Stimulated activated CD4-positive, alpha-beta T cell treated with anti-CD3 and anti-CD28 coated beads, Interleukin-2, amount 100 ng/mL, for 24 hours (primary cell): Measurements from ENCODE around the gene SRRM3.
"Not testable (repeated sequence)": the region's sequence is repeated elsewhere in the genome, so short reads cannot be mapped to it uniquely, and the experiment has no call there.

Experiments used
- DNase-seq, 2 donors: peaks; one replicate each; pipeline ENCODE4 v3.0.0-alpha.2; 2020

The SRRM3 gene

DNA sequence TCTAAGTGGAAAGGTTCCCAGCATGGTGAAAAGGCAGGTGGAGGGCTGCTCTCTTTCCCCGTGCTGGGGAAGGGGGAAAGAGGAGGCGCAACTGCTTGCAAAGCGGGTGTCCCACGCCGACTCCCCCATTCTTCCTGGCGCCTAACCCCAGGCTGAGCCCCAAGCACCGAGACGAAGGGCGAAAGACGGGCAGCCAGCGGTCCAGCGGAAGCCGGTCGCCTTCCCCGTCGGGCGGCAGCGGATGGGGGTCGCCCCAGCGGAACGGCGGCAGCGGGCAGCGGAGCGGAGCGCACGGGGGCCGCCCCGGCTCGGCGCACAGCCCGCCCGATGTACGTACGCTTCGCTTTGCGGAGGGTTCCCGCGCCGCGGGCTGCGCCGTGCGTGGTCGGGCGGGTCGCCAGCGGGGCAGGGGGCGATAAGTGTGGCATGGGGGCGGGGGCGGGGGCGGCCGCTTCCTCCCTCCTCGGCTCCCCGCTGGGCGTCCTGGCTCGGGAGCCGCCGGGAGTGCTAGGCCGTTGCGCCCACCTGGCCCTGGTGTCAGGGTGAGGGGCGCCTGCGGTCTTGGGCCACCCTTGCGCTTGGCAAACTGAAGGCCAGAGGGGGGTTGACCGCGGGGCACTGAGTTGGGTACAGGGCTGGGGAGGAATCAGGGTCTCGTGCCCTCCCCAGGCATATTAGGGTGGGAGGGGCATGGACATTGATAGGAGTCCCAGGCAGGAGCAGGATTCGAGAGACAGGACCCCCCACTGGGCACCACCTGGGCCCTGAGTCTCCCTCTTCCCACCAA is 65.6 kb downstream of the SRRM3 start:
- DNase-seq: no peak

DNA sequence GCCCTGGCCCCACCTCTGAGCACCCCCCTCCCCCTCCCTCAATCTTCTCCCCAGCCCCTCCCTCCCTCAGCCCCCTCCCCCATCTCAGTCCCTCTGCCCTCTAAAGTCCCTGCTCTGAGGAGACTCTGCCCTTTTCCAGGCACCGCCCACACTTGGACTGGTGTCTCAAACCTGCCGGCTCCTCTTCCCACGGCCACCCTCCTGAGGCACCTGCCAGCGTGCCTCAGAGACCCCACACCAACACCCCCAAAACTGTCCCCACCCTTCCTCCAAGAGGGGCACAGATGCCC is 66.1 kb downstream of the SRRM3 start:
- no peak for DNase-seq

DNA sequence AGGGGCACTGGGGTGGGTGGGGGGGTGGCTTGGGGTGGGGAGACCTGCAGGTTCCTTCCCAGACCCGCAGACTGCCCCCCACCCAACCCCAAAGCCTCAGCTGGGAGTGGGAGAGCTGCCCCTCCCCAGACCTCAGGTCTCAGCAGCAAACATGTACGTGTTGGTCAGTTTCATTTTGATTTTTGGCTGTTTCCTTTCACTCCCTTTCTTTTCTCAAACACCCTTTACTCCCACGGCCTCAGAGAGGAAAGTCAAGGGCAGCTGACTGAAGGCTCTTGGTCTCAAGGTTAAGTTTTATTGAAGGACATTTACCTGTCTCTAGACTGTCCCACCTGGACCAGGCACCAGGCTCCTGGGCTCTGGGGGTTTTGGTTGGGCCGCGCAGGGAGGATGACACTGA is 66.7 kb downstream of the SRRM3 start:
- DNase-seq: no peak

DNA sequence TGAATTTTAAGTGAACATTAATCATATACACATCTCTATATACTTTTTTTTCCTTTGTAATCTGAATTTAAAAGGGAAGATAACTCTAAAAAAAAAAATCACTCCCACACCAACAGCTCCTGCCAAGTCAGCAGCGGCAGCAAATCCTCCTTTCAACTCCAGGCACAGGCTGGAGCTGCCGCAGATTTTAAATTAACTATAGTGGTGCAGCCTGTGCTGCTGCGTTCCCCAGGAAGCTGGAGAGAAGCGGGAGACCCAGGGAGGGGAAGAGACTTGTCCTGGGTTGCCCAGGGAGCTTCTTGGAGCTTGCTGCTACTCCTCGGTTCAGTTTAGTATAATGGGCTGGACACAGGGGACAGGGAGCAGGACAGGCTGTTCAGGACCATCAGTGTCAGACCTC is 68.2 kb downstream of the SRRM3 start:
- no peak for DNase-seq

DNA sequence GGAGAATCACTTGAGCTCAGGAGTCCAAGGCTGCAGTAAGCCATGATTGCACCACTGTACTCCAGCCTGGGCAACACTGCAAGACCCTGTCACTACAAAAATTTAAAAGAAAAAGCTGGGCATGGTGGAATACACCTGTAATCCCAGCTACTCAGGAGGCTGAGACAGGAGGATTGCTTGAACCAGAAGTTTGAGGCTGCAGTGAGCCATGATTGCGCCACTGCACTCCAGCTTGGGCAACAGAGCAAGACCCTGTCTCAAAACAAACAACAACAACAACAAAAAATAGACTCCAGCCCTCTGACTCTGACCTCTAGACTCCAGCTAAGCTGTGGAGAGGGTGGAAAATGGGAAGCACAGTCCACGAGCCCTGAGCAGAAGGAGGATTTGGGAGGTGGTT is 69.7 kb downstream of the SRRM3 start:
- DNase-seq: not testable (repeated sequence)

DNA sequence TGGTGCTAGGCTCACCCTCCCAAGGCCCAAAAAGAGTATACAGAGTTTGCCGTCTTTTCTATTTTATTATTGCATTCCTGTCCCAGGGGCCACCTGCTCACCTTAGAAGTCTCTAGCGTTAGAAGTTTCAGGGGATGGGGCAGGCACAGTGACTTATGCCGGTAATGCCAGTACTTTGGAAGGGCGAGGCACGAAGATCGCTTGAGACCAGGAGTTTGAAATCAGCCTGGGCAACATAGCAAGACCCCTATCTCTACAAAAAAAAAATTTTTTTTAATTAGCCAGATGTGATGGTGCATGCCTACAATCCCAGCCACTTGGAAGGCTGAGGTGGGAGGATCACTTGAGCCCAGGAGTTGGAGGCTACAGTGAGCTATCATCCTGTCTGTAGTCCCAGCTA is 70.4 kb downstream of the SRRM3 start:
- no peak for DNase-seq

DNA sequence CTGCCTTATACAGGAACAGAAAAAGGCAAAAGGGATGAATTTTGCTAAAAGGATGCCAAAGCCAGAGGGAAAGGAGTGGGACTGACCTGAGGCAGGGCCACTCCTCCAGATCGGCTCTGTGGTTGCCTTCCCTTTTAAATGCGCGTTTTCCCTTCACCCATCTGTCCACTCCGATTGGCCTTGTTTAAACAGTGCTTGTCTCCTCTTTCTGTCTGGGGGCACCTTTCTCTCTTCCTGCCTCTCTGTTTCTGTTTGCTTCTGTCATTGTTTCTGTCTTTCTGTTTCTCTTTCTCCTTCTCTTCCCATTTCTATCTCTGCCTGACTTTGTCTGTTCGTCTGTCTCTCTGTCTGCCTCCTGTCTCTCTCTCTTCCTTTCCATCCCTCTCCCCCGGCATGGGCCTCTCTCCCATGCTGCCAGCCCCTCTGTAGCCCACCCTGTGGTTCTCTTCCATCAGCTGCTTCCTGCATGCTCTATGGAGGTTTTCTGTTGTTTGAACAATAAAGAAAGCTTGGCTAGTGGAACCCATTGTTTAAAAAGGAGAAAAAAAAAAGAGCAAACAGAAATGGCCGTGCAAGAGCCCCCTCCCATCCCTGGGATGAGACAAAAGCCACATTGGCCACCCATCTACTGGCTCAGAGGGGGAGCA is 71.3 kb downstream of the SRRM3 start:
- DNase-seq: no peak

DNA sequence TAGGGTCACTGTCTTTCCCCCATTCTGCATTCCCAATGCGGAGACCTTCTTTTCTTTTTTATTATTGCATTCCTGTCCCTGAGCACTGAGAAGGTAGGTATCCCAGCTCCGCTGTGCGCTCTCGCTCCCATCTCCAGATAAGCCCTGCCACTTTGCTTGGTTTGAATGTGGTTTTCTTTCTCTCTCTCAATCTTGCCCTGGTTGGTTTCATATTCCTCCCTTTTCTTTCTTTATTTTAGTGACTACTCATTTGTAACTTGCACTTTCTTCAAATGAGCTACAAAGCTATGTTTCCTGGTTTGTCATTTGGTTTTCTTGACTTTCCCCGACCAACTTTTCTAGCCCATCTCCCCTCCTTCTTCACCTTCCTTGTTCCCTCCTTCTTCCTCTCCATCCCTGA is 71.8 kb downstream of the SRRM3 start:
- DNase-seq: no peak

DNA sequence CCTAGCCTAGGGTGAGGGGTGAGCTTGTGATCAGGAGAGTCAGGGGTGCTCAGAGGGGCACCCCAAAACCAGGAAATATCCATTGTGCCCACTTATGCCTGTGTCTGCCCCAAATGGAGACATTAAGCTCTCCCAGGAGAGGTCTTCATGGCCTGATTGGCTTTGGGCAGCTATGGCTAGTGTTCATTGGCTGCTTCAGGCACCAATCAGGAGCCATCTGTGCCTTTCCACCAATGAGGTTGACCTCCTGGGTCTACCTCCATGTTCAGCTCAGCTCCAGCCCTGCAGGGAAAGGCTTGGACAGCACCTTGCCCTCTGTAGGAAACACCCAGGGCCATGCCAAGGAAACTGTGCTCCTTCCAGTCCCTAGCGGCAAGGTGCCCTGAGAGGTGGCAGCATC is 76.8 kb downstream of the SRRM3 start:
- no peak for DNase-seq

DNA sequence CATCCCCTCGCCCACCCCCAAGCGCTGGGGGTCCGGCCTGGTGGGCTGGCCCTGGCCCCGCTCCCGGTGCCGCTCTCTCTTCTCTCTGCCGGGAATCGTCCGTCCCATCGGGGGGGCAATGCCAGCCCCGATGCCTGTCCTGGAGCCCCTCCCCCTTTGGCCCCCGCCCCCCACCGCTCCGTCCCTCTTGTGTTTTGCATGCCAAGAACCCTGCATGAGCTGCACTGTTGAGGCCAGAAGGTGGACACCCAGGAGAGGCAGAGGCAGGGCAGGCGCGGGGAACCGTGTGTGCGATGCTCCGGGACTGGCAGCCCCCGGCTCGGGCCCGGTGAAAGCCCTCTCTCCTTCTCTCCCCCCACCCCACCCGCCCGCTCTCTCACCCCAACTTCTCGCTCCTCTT is 78.7 kb downstream of the SRRM3 start:
- DNase-seq: no peak

DNA sequence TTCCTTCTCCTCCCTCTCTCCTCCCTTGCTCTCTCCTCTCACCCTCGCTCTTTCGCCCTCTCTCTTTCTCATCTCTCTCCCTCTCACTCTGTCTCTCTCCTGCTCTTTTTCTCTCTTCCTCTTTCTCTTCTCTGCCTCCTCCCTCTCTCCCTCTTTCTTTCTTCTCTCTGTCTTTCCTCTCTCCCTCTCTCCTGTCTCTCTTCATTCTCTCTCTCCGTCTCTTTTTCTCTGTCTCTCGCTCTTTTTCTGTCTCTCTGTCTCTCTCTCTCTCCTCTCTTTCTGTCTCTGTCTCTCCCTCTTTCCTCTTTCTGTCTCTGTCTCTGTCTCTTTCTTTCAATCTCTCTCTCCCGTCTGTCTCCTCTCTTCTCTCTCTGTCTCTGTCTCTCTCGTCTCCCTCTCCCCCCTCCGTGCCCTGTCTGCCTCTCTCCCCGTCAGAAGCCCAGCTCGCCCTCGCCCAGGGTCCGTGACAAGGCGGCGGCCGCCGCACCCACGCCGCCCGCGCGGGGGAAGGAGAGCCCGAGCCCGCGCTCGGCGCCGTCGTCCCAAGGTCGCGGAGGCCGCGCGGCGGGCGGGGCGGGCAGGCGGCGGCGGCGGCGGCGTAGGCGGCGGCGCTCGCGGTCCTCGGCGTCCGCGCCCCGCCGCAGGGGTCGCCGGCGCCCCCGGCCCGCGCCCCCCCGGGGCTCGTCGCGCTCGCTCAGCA is 79.5 kb downstream of the SRRM3 start:
- DNase-seq: peak in 1 of 2 donors; percentile 24

DNA sequence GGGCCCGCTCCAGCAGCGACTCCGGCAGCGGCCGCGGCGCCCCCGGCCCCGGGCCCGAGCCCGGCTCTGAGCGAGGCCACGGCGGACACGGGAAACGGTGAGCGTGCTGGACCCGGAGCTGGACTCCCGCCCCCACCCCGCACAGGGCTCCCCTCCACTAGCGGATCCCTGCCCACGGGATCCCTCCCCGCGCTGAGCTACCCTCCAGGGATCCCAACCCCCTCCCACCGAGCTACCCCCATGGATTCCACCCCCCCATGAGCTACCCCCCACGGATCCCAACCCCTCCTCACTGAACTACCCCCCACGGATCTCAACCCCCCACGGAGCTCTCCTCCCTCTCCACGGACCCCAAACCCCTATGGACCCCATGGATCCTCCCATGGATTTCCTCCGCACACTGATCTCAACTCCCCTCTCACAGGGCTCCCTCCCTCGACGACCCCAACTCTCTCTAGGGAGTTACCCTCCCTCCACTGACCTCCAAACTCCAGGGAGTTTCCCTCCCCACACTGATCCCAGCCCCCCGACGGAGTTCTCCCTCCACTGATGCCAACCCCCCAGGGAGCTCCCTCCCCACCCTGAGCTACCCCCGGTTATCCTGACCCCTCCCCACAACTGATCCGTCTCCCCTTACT is 80.1 kb downstream of the SRRM3 start:
- no peak for DNase-seq

DNA sequence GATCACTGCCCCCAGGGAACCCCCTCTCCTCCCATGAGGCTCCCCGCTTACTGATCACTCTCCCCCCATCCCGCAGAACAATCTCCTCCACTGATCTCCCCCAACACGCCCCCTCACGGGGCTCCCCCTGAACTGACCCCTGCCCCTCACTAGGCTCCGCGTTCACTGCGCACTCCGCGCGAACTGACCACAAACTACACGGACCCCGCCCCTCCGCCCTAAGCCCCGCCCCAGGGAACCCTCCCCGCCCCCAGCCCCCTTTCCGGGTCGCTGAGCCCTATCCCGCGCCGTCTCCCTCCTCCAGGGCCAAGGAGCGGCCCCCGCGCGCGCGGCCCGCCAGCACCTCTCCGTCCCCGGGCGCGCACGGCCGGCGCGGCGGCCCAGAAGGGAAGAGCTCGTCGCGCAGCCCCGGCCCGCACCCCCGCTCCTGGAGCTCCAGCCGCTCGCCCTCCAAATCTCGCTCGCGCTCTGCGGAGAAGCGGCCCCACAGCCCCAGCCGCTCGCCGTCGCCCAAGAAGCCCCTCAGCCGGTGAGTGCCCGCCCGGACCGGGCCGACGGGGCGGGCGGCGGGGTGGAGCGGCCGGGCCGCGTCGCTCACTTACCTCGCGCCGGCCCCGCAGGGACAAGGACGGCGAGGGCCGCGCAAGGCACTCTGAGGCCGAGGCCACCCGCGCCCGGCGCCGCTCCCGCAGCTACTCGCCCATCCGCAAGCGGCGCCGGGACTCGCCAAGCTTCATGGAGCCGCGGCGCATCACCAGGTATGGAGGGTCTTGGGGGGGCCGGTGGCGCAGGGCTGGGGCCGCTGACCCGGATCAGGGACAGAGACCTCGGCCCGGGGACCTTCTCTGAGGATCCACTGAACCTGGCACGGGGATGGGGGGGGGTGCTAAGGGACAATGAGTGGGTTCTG is 80.9 kb downstream of the SRRM3 start:
- DNase-seq: peak in 1 of 2 donors; percentile 23

DNA sequence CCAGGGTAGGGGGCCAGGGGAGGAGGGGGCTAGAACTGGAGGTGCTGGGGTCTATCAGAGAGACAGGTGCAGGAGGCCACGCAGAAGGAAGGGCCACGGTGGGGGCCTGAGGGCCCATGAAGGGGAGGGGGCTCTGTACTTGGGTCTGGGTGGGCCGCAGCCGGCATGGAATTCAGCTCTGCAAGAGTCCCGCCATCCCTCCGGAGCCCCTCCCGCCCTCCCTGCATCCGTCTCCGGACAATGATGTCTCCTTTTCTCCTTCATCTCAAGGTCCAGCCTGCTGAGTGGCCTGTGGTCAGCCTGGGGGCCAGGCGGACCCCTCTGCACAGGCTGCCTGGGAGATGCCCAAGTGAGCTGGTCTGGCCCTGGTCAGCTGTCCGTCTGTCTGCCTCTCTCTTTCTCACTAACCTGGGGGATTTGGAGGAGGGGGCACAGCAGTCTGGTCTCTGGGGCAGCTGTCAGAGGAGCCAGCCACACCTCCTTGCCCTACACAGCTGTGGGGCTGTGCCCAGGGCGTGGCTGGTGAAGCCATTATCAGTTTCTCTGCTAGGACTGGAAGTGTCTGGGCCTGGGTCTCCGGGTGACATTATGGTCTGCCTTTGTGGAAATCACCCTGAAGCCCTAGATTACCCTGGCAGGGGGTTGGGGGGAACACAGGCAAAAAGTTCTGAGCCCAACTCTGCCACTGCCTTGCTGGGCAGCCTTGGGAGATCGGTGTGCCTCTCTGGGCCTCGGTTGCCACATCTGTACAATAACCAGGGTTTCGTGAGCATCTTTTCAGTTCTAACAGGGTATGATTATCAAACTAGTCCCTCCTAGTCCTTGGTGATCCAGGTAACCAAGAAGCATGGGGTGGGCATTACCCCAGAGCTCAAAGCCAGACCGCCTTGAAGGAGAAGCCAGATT is 81.8 kb downstream of the SRRM3 start:
- DNase-seq: no peak

DNA sequence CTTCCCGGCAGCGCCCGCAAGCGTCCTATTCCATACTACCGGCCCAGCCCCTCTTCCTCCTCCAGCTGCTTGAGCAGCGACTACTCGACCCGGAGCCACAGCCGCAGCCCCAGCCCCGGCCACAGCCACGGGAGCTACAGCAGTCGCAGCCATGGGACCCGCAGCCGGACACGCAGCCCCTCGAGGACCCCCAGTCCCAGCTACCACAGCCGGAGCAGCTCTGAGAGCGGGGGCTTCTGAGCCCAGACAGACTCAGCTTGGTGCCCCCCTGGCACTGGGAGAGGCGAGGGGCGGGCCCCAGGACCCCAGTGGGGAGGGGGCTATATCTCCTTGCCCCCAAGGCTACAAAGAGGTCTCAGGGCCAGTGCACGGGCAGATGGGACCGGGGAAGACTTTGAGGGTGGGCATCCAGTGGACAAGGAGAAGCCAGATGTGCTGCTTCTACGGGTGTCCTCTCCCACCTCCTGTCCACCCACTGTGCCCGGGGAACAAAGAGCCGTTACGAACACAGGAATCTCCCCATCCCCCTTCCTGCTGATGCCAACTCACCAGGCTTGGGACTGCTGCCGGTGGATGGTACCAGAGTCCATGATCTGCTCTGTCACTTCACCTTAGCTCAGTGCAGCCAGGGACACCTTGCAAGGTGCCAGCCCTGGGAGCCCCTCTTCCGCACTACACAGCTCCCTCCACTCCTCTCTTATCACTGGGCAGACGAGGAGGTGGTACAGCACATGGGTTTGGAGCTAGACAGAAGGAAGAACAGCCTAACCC is 84.1 kb downstream of the SRRM3 start:
- no peak for DNase-seq

DNA sequence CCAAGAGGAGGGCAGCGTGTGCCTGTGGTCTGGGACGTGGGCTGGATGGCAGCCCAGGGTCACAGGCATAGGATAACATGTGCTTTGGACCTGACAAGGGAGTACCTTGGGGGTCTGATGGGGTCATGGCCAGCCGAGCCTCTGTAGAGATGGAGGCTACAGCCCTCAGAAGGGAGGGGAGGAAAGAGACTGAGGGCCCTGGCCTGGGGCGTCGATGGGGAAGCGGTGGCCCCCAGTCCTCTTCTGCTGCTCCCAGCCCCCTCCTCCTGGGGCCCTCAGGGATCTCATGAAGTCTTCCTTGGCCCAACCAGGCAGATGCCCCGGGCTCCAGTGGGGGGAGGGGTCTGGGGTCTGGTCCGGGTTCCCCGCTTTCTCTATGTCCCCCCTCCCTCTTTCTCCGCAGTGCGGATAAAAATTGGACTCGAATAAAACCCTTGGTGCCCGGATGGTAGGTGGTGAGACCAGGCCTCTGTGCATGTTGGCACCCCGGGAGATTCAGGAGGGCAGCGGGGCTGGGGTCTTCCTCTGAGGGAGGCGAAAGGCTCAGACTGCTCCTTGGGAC is 85.2 kb downstream of the SRRM3 start:
- no peak for DNase-seq

DNA sequence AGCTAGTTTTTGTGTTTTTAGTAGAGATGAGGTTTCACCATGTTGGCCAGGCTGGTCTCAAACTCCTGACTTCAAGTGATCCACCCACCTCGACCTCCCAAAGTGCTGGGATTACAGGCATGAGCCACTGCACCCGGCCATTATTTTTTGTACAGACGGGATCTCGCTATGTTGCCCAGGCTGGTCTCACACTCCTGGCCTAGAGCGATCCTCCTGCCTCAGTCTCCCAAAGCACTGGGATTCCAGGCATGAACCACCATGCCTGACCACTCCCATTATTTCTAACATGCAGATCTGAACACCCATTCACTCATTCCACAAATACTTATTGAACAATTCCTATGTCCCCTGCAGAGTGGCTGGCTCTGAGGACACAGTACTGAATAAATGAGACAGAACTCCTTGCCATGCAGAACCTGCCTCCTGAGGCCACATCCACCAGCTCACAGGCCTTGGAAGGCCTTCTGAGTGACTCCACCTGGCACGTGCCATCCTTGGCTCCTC is 89.2 kb downstream of the SRRM3 start:
- DNase-seq: not testable (repeated sequence)

DNA sequence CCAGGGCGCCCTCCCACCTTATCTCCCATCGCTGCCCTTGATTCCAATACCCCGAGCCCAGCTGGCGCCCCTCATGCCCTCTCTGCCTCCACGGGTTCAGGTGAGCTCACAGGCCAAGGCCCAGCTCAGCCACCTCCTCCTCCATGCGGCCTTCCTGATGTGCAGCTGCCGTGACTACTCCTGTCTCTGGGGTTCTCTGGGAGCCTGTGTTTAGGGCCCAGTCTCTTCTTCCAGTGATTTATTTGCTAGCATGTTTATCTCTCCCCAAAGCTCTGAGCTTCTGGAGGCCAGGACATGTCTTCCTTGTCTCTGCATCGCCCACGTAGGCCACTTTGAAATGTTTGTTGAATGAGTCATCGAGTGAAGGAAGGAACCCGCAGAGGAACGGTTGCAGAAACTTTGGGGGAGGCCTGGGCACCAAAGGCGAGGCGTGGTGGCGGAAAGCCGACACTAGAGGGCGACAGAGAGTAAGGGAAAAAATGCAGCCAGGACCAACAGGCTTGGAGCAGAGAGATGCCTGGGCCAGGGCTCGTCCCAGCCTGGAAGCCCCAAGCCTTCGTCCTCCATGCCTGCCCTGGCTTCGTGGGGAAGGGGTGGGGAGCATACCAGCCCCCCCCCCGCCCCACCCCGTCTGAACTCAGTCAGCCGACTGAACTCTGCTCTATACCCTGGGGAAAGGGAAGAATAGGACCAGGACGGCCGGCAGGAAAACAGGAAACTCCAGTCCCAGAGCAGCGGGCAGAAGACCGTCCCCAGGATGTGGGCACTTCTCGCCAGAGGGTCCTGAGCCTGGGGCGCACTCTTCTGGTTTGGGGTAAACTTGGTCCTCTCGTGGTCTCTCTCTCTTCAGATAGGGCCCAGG is 89.9 kb downstream of the SRRM3 start:
- peak; percentile 91 to 92 for DNase-seq

DNA sequence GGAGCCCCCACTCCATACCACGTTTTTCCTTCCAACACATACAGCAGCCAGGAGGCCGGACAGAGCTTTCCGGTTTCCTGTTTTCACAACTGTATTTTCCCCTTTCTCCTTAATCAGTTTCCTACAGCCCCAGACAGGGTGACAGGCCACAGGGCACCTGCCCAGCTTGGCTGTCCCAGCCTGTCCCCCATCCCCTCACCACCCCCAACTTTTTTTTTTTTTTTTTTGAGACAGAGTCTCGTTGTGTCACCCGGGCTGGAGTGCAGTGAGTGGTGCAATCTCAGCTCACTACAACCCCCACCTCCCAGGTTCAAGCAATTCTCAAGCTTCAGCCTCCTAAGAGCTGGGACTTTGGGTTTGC is 90.5 kb downstream of the SRRM3 start:
- no peak for DNase-seq
